ENCODE results near the gene CXCL17.
A peak's percentile ranks its signal among the peaks of the same experiment; 100 is the strongest.
"Not testable (repeated sequence)": the region's sequence is repeated elsewhere in the genome, so short reads cannot be mapped to it uniquely, and the experiment has no call there.

Gene CXCL17

DNA sequence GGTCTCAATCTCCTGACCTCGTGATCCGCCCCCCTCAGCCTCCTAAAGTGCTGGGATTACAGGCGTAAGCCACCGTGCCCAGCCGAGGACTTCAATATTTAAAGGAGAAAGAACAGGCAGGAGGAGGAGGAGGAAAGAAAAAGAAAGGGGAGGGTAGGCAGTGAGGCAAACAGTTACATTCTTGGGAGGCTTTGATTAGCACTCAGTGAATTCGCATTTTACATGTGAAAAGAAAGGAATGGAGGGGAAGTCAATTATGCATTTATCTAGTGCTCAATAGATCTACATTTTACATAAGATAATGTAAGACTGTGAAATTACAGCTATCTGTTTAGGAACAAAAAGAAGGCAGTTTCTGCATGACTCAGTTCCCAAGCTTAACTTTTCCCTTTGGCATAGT, 30.9 kb upstream of the CXCL17 start:
- DNase-seq (ENCODE audit: low read depth in 1 of 2, low spot score in 1 of 2) = no peak
- TF ChIP-seq JUND (IDR thresholded peaks at IDR 0.05; ENCODE audit: low read depth) = no peak
- in situ Hi-C loops (cut with HindIII; ENCODE audit: low pct_unique_long_range_greater_than_20kb, low sequenced_read_pairs) = no loop called here

DNA sequence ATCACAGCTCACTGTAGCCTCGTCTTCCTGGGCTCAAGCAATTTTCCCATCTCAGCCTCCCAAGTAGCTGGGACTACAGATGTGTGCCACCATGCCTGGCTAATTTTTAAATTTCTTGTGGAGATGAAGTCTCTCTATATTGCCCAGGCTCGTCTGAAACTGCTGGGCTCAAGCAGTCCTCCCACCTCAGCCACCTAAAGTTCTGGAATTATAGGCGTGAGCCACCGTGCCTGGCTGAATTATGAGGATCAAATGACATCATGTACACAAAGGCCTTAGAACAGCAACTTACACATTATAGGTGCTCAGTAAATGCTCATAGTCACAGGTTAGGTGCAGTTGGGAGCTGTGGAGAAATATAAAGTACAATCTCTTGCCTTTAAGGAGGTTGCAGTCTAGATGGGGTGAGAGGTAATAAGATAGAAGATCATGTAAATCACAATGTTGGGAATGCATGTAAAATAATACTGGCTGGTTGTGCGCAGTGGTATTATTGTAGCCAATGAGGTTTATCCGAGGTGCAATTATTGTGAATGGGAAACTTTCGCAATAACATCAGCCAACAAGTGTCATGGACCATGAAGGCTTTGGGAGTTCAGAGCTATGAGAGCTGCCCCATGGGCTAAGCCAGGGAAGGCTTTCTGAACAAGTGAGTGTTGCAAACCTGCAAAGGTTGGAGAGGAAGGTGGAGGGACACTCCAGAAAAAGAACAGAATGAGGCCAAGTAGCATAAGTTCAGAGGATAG, 29.8 kb upstream of the CXCL17 start:
- no peak for TF ChIP-seq JUND (IDR thresholded peaks at IDR 0.05; ENCODE audit: low read depth)
- in situ Hi-C loops (cut with HindIII; ENCODE audit: low pct_unique_long_range_greater_than_20kb, low sequenced_read_pairs) = no loop called here
- no peak for DNase-seq (ENCODE audit: low read depth in 1 of 2, low spot score in 1 of 2)

DNA sequence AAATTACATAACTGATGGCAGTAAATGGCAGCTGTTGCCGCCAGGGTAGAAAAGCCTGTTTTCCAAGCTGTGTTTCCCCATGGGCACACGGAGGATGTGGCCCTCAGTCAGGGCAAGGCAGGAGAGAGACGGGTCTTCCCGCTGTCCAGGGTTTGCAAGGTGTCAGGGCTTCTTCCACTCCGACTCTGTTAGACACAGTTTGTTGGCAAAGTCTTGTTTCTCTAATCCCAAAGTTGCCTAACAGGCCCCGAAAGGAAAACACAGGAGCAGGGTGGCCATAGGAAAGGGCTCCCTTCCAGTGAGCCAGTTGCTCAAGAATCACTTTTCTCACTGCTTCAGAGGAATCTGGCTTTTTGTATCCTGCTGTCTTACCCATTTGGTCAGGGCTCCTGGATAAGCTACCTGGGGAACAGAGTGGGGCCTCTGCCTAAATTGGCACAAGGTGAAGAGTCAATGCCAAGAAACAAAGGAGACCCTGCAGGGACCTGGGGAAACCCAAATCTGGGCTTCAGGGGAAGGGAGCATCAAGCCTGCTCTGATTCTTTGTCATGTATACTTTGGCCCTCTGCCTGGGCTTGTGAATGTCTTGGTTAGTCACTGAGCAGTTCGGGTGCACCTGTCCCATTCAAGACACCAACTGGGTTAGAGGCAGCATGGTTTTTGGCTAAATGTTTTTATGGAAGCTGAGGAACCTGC, 29.0 kb upstream of the CXCL17 start:
- TF ChIP-seq JUND (IDR thresholded peaks at IDR 0.05; ENCODE audit: low read depth) = no peak
- in situ Hi-C loops (cut with HindIII; ENCODE audit: low pct_unique_long_range_greater_than_20kb, low sequenced_read_pairs) = no loop called here
- peak in 1 of 2 experiments; percentile 83 for DNase-seq (ENCODE audit: low read depth in 1 of 2, low spot score in 1 of 2)

DNA sequence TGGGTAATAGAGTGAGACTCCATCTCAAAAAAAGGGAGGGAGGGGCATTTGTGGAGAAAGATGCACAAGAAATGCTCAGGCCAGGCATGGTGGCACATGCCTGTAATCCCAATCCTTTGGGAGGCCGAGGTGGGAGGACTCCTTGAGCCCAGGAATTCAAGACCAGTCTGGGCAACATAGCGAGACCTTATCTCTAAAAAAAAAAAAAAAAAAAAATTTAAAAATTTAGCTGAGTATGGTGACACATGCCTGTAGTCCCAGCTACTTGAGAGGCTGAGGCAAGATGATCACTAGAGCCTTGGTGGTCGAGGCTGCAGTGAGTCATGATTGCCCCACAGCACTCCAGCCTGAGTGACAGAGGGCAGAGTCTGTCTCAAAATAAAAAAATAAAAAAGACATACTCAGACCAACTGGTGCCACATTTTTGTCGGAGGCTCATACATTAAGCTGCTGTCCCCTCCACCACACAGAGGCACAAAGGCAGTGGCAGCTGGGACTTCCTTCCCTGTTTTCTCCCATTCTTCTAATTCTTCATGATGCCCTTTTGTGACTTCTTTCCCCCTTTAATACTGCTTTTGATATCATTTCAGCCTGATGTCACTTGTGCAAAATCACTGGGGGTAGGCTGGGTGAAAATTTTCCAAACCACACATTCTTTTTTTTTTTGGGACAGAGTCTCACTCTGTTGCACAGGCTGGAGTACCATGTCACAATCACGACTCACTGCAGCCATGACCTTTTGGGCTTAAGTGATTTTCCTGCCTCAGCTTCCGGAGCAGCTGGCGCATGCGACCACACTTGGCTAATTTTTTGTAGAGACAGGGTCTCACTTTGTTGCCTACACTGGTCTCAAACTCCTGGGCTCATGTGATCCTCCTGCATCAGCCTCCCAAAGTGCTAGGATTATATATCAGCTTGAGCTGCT, 26.8 kb upstream of the CXCL17 start:
- in situ Hi-C loops (cut with HindIII; ENCODE audit: low pct_unique_long_range_greater_than_20kb, low sequenced_read_pairs) = no loop called here
- DNase-seq (ENCODE audit: low read depth in 1 of 2, low spot score in 1 of 2) = no peak

DNA sequence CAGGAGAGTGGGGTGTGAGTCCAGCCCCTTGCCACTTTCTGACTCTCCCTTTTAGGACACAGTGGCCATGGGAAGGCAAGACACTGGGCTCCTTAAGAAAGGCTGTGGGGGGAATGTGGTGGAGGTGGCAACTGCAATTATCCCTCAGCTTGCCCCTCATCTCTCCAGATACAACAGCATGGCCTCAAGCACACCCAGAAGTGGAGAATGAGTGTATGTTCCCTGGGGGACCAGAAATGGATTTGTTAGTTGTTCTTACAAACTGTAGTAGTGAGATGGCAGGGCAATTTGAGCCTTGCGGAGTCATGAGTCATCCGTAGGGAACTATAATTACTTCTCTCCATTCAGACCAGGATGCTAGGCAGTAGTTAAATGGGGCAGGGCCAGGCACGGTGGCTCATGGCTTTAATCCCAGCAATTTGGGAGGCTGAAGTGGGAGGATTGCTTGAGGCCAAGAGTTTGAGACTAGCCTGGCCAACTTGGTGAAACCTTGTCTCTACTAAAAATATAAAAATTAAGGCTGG, 25.6 kb upstream of the CXCL17 start:
- no peak for DNase-seq (ENCODE audit: low read depth in 1 of 2, low spot score in 1 of 2)
- in situ Hi-C loops (cut with HindIII; ENCODE audit: low pct_unique_long_range_greater_than_20kb, low sequenced_read_pairs) = no loop called here
- TF ChIP-seq JUND (IDR thresholded peaks at IDR 0.05; ENCODE audit: low read depth) = no peak

More for the DNA sequence above, 26.8 kb upstream of the CXCL17 start:
- TF ChIP-seq JUND (IDR thresholded peaks at IDR 0.05; ENCODE audit: low read depth) = no peak

DNA sequence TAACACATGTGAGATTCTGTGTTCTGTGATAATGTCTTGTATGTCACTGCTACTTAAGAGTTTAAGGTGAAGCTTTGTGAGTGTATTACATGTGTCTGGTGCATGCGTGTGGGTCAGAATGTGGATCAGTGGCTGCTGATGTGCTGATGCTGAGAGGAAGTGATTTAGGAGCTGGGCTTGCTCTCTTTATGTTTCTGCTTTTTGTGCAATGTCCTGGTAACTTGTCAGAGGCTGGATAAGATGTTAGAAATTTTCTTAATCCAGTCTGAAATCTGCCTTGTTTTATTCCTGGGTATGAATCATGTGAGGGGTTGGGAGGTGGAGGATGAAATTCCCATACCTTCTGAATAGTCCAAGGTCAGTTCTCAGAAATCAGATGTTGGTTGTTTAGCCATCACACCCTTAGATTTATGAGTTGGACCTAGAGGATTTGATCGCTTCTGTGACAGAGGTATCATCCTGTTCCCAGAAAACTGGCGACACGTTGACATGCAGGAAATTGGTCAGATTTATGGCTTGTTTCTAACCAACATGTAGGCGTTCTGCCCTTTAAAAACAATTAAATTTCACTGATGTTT, 24.5 kb upstream of the CXCL17 start:
- no peak for DNase-seq (ENCODE audit: low read depth in 1 of 2, low spot score in 1 of 2)
- no peak for TF ChIP-seq JUND (IDR thresholded peaks at IDR 0.05; ENCODE audit: low read depth)
- in situ Hi-C loops (cut with HindIII; ENCODE audit: low pct_unique_long_range_greater_than_20kb, low sequenced_read_pairs) = no loop called here

DNA sequence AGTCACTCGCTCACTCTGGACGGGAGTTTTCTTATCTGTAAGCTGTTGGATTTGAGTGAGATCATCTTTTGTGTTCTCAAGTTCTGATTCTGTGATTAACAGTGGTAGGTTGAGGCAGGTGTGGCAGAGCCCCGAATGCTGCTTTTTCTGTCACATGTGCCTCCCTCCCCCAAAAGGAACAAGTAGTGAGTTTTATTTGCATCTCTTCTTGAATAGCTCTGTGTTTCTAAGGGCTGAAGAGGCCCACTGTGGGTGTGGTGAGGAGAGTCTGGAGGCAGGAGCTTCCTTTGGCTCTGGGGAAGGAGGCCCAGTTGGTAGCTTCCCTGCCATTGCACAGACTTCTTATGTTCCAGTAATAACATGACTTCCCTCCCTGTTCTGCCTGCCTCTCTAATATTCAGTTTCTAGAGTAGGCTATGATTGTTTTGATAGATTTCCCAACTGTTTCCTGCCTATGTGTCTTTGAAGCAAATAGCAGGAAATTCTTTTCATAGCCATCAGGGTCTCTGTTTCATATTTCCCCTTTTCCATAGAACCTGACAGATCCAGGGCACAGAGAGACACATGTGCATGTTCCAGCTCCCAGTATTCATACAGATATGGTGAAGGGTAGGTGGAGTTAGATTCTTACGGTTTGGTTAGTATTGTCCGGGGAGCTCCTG, 23.9 kb upstream of the CXCL17 start:
- in situ Hi-C loops (cut with HindIII; ENCODE audit: low pct_unique_long_range_greater_than_20kb, low sequenced_read_pairs) = no loop called here
- TF ChIP-seq JUND (IDR thresholded peaks at IDR 0.05; ENCODE audit: low read depth) = no peak
- no peak for DNase-seq (ENCODE audit: low read depth in 1 of 2, low spot score in 1 of 2)

DNA sequence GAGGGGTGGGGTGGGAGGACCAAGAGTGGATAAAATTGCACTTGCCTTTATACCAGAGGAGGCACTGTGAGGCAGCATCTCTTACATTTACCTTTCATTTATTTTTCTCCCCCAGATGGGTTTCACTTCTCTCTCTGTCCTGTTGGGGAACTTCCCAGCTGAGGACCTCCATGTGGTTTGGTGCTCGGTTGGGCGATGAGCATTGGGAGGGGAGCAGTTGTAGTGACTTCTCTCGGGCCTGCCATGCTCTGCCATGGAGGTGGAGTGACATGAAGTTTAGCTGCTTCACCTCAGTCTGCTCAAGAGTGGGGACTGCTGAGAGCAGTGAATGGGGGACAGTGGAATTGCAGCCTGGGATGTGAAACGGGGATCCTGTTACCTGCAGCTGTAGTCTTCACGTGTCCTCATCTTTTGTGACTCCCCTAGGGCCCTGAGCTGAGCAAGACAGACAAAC, 23.1 kb upstream of the CXCL17 start:
- in situ Hi-C loops (cut with HindIII; ENCODE audit: low pct_unique_long_range_greater_than_20kb, low sequenced_read_pairs) = no loop called here
- TF ChIP-seq JUND (IDR thresholded peaks at IDR 0.05; ENCODE audit: low read depth) = no peak
- no peak for DNase-seq (ENCODE audit: low read depth in 1 of 2, low spot score in 1 of 2)

DNA sequence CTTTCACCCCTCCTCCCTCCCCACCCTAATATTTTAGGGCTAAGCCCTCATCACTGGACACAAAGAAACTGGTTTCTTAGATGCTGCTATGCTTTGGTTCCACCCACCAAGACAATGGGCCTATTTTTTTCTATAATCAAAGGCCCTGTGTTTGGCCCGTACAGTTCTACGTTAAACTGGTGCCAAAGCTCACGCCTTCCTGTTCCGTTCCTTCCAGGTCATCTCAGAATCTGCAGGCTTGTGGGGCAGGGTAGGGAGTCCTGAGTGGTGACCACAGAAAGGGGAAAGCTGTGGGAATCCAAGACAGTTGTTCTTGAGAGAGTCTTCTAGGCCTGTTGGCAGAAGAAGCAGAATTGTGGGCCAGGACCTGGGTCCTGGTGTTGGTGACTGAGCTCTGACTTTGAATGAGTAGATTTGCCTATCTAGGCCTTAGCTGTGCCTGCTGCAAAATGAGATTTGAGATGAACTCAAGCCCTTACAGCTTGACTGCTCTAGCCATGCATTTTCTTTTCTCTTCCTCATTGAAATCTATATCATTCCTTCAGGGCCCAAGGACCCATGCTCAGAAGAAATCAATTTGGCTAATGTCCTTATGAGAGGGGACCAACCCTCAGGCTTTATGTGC, 19.1 kb upstream of the CXCL17 start:
- no peak for DNase-seq (ENCODE audit: low read depth in 1 of 2, low spot score in 1 of 2)
- TF ChIP-seq JUND (IDR thresholded peaks at IDR 0.05; ENCODE audit: low read depth) = no peak
- in situ Hi-C loops (cut with HindIII; ENCODE audit: low pct_unique_long_range_greater_than_20kb, low sequenced_read_pairs) = no loop called here

DNA sequence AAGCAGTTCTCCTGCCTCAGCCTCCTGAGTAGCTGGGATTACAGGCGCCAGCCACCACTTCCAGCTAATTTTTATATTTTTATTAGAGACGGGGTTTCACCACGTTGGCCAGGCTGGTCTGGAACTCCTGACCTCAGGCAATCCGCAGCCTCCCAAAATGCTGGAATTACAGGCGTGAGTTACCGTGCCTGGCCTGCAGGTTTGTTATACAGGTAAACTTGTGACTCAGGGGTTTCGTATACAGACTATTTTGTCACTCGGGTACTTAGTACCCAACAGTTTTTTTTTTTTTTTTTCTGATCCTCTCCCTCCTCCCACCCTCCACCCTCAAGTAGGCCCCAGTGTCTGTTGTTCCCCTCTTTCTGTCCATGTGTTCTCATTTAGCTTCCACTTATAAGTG, 18.5 kb upstream of the CXCL17 start:
- in situ Hi-C loops (cut with HindIII; ENCODE audit: low pct_unique_long_range_greater_than_20kb, low sequenced_read_pairs); DNase-seq (ENCODE audit: low read depth in 1 of 2, low spot score in 1 of 2): not testable (repeated sequence)

DNA sequence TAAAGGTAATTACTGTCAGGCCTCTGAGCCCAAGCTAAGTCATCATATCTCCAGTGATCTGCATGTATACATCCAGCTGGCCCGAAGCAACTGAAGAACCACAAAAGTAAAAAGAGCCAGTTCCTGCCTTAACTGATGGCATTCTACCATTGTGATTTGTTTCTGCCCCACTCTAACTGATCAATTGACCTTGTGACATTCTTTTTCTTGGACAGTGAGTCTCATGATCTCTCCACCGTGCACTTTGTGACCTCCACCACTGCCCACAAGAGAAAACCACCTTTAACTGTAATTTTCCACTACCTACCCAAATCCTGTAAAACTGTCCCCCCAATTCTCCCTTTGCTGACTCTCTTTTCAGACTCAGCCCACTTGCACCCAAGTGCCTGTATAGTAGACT, 17.2 kb upstream of the CXCL17 start:
- no peak for TF ChIP-seq JUND (IDR thresholded peaks at IDR 0.05; ENCODE audit: low read depth)
- DNase-seq (ENCODE audit: low read depth in 1 of 2, low spot score in 1 of 2) = no peak
- in situ Hi-C loops (cut with HindIII; ENCODE audit: low pct_unique_long_range_greater_than_20kb, low sequenced_read_pairs) = no loop called here
